OCI-LY1 (cell line): ENCODE results near the gene TSR1.

ENCODE experiments used
- H2AFZ ChIP-seq: fragments of 200-600 bp; sonication (generic), shearing (Covaris generic); 2 replicates; pipeline ENCODE4 v1.6.0; 2014; ENCODE audit warnings: antibody characterized with exemption, mild to moderate bottlenecking, low read length
- H3F3A ChIP-seq: fragments of 200-600 bp; sonication (generic), shearing (Covaris generic); 2 replicates; pipeline ENCODE4 v1.6.0; 2014; ENCODE audit warnings: mild to moderate bottlenecking, antibody characterized with exemption, low read length, moderate library complexity; ENCODE audit not compliant: insufficient read depth
- H3K27ac ChIP-seq: fragments of 200-600 bp; sonication (generic); 2 replicates; pipeline ENCODE4 v1.5.1; 2014; ENCODE audit warnings: low read length, mixed run types, mild to moderate bottlenecking, low read depth; ENCODE audit not compliant: poor library complexity, severe bottlenecking
- H3K27me3 ChIP-seq: fragments of 200-600 bp; sonication (generic); 2 replicates; pipeline ENCODE4 v1.6.0; 2014; ENCODE audit warnings: antibody characterized with exemption, mild to moderate bottlenecking, low read length, moderate library complexity; ENCODE audit not compliant: insufficient read depth
- H3K36me3 ChIP-seq: fragments of 200-600 bp; sonication (generic); 2 replicates; pipeline ENCODE4 v1.6.1; 2014; ENCODE audit warnings: mild to moderate bottlenecking, antibody characterized with exemption, low read length, moderate library complexity, mixed read lengths; ENCODE audit not compliant: insufficient read depth
- H3K4me1 ChIP-seq: fragments of 200-600 bp; sonication (generic); 2 replicates; pipeline ENCODE4 v1.5.1; 2014; ENCODE audit warnings: mild to moderate bottlenecking, low read length, moderate library complexity; ENCODE audit not compliant: insufficient read depth, severe bottlenecking
- H3K4me2 ChIP-seq: fragments of 200-600 bp; sonication (generic), shearing (Covaris generic); 2 replicates; pipeline ENCODE4 v1.6.1; 2014; ENCODE audit warnings: low read length
- H3K4me3 ChIP-seq: fragments of 200-600 bp; sonication (generic); 2 replicates; pipeline ENCODE4 v1.5.1; 2014; ENCODE audit warnings: low read length, low read depth, mild to moderate bottlenecking, mixed read lengths; ENCODE audit not compliant: poor library complexity, severe bottlenecking
- H3K79me2 ChIP-seq: fragments of 200-600 bp; shearing (Covaris generic); 2 replicates; pipeline ENCODE4 v1.6.1; 2016; ENCODE audit warnings: mixed run types, low read length, mixed read lengths; ENCODE audit not compliant: insufficient read depth
- H3K9ac ChIP-seq: fragments of 200-600 bp; sonication (generic), shearing (Covaris generic); 2 replicates; pipeline ENCODE4 v1.6.1; 2014; ENCODE audit warnings: mild to moderate bottlenecking, low read length, mixed read lengths
- H3K9me2 ChIP-seq: fragments of 200-600 bp; sonication (generic), shearing (Covaris generic); 2 replicates; pipeline ENCODE4 v1.6.1; 2014; ENCODE audit warnings: low read depth, mild to moderate bottlenecking, low read length, mixed read lengths
- H3K9me3 ChIP-seq: fragments of 200-600 bp; shearing (Covaris generic); 2 replicates; pipeline ENCODE4 v1.6.1; 2014; ENCODE audit warnings: low read length, mixed read lengths
- H4K20me1 ChIP-seq: fragments of 200-600 bp; sonication (generic), shearing (Covaris generic); 2 replicates; pipeline ENCODE4 v1.6.0; 2016; ENCODE audit warnings: mild to moderate bottlenecking, low read length; ENCODE audit not compliant: insufficient read depth
- EZH2 ChIP-seq: fragments of 200-600 bp; sonication (generic), shearing (Covaris generic); IDR thresholded peaks from 2 replicates; pipeline ENCODE4 v1.8.0; 2017; ENCODE audit warnings: borderline replicate concordance, mixed run types, mild to moderate bottlenecking, antibody characterized with exemption, low read length, moderate library complexity, mixed read lengths
- TF ChIP-seq, protein P1 (sequence below): fragments of 200-600 bp; sonication (generic), shearing (Covaris generic); IDR thresholded peaks from 2 replicates; pipeline ENCODE4 v1.5.1; 2017; ENCODE audit warnings: mild to moderate bottlenecking, antibody characterized with exemption, low read length, moderate library complexity, mixed read lengths

The TSR1 gene

DNA sequence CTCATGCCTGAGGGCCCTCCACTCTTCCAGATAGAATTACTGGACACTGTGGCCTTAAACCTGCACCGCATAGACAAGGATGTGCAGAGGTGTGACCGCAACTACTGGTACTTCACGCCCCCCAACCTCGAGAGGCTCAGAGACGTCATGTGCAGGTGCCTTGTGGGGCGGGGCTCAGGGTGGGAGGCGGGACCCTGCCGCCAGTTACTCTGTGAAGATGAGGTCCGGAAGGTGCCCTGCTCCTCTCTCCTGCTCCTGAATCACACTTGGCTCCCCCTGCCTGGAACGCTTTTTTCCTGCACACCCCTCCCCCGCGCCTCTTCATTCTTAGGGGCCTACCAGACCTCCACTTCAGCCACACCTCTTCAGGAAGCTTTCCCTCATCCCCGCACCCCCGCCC is 39.9 kb upstream of the TSR1 start:
- no peaks in the 10 kb centered on the region for H3K27me3 ChIP-seq
- no peak overlapping the region for H3K4me3 ChIP-seq
- TF ChIP-seq EZH2 = no peak
- TF ChIP-seq, protein P1, sequence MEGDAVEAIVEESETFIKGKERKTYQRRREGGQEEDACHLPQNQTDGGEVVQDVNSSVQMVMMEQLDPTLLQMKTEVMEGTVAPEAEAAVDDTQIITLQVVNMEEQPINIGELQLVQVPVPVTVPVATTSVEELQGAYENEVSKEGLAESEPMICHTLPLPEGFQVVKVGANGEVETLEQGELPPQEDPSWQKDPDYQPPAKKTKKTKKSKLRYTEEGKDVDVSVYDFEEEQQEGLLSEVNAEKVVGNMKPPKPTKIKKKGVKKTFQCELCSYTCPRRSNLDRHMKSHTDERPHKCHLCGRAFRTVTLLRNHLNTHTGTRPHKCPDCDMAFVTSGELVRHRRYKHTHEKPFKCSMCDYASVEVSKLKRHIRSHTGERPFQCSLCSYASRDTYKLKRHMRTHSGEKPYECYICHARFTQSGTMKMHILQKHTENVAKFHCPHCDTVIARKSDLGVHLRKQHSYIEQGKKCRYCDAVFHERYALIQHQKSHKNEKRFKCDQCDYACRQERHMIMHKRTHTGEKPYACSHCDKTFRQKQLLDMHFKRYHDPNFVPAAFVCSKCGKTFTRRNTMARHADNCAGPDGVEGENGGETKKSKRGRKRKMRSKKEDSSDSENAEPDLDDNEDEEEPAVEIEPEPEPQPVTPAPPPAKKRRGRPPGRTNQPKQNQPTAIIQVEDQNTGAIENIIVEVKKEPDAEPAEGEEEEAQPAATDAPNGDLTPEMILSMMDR = no peak
- no peaks in the 10 kb centered on the region for H4K20me1 ChIP-seq
- H3K36me3 ChIP-seq = peaks cover 36% of the 10 kb centered on the region
- H3K27ac ChIP-seq = no peak overlapping the region
- H3K9me2 ChIP-seq = no peaks in the 10 kb centered on the region
- H3K4me2 ChIP-seq = no peak overlapping the region
- H3K9ac ChIP-seq = no peak overlapping the region
- H3F3A ChIP-seq = no peaks in the 10 kb centered on the region
- no peaks in the 10 kb centered on the region for H3K79me2 ChIP-seq
- H3K4me1 ChIP-seq = no peaks in the 10 kb centered on the region
- no peaks in the 10 kb centered on the region for H3K9me3 ChIP-seq
- H2AFZ ChIP-seq = no peak overlapping the region

DNA sequence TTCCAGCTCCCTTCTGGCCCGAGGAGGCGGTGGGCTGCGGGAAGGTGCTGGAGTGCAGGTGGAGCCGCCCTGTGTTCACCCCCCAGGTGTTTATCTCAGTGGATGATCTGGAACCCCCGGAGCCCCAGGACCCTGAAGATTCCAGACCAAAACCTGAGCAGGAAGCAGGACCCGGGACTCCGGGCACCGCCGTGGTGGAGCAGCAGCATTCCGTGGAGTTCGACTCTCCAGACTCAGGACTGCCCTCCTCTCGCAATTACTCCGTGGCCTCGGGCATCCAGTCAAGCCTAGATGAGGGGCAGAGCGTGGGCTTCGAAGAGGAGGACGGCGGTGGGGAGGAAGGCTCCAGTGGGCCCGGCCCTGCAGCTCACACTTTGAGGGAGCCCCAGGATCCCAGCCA is 39.1 kb upstream of the TSR1 start:
- no peaks in the 10 kb centered on the region for H3K9me2 ChIP-seq
- peaks cover 35% of the 10 kb centered on the region for H3K36me3 ChIP-seq
- H4K20me1 ChIP-seq = no peaks in the 10 kb centered on the region
- no peak overlapping the region for H2AFZ ChIP-seq
- no peak overlapping the region for H3K27ac ChIP-seq
- H3K27me3 ChIP-seq = no peaks in the 10 kb centered on the region
- H3K9me3 ChIP-seq = no peaks in the 10 kb centered on the region
- H3K4me3 ChIP-seq = no peak overlapping the region
- no peak for TF ChIP-seq EZH2
- TF ChIP-seq, protein P1 = no peak
- H3F3A ChIP-seq = no peaks in the 10 kb centered on the region
- no peak overlapping the region for H3K9ac ChIP-seq
- no peaks in the 10 kb centered on the region for H3K4me1 ChIP-seq
- H3K4me2 ChIP-seq = no peak overlapping the region
- H3K79me2 ChIP-seq = no peaks in the 10 kb centered on the region

DNA sequence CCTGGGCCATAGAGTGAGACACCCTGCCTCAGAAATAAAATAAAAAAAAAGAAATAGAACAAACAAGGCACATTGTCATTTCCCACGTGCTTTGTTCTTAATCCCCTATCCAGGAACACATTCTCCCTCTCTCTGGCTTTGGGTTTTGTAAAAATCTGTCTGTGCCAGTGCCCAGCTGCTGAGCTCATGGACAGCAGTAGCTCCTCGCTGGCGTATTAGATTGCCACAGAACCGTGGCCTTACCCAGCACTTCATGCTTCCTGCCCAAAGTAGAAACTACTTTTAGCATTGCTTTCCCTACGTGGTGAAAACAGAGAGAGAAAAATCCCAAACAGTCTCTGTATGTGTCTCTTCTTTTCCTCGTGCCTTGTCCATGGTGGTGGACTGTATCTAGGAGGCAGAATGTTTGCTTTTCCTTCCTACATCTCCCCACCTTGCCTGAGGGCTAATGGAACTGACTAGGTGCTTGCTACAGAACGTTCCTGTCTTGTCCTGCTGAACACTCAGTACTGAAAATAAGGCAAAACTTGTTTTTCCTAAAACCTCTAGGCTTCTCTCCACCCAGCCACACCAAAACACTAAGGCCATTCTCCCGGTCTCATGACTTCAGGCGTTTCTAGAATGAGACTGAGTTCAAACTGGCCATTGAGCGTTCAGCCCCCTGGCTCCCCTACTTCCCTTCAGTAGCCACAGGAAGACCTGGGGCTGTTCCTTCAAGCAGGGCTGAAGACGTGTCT is 38.5 kb upstream of the TSR1 start:
- H3K27me3 ChIP-seq = no peaks in the 10 kb centered on the region
- H3K79me2 ChIP-seq = no peaks in the 10 kb centered on the region
- H4K20me1 ChIP-seq = no peaks in the 10 kb centered on the region
- H3K36me3 ChIP-seq = peaks cover 33% of the 10 kb centered on the region
- no peak overlapping the region for H2AFZ ChIP-seq
- H3K4me1 ChIP-seq = no peaks in the 10 kb centered on the region
- H3F3A ChIP-seq = no peaks in the 10 kb centered on the region
- TF ChIP-seq, protein P1 = no peak
- no peak overlapping the region for H3K9ac ChIP-seq
- H3K9me3 ChIP-seq = no peaks in the 10 kb centered on the region
- no peak overlapping the region for H3K4me3 ChIP-seq
- H3K9me2 ChIP-seq = no peaks in the 10 kb centered on the region
- H3K4me2 ChIP-seq = no peak overlapping the region
- no peak overlapping the region for H3K27ac ChIP-seq
